ENCODE data around the gene CLDN6. TPM values are rescaled to one million over a fixed set of nuclear protein-coding genes. Genes with fewer than 3 reads are reported as not detected.

CLDN6 gene
- total RNA-seq, 1 experiment from 2014 or later = 743 TPM

- H3K4me1 Mint-ChIP-seq = peaks cover 21 to 23% of the 10 kb centered on the region in 2 experiments
- Histone ChIP-seq H3K79me1 (ENCODE audit: insufficient read depth, low read depth, low read length, poor library complexity, severe bottlenecking) (no peaks in the 10 kb centered on the region), H3K4me2 (ENCODE audit: insufficient read depth, insufficient read length, low read length) (no peak overlapping the region), H3K4me1 (ENCODE audit: insufficient read depth, low read length) (no peaks in the 10 kb centered on the region; the same call in 1 of the 2 replicates), H3K9me3 (ENCODE audit: control insufficient read depth, low read depth, low read length) (no peaks in the 10 kb centered on the region), H3K79me2 (ENCODE audit: insufficient read depth, low read length) (no peaks in the 10 kb centered on the region), H2BK120ac (ENCODE audit: low read depth, low read length, poor library complexity, severe bottlenecking) (no peak overlapping the region), H2BK5ac (ENCODE audit: insufficient read length, low read length) (no peak overlapping the region), H3K14ac (ENCODE audit: insufficient read depth, low read length) (no peak overlapping the region), H3K9ac (ENCODE audit: extremely low read depth, insufficient read length, low read length) (no peak overlapping the region), H2BK12ac (ENCODE audit: insufficient read length, low read depth, low read length) (no peak overlapping the region), H3K18ac (ENCODE audit: insufficient read length, low read depth, low read length) (no peak overlapping the region), H3K27ac (ENCODE audit: insufficient read length, low read depth, low read length) (no peak overlapping the region), H4K8ac (replicated peaks; ENCODE audit: insufficient read length, low read depth, low read length) (no peak overlapping the region), H4K20me1 (ENCODE audit: control insufficient read depth, insufficient read depth, insufficient read length) (no peaks in the 10 kb centered on the region), H3K4ac (ENCODE audit: low read depth, low read length) (no peak overlapping the region), H2AFZ (ENCODE audit: low read length) (no peak overlapping the region), H3K56ac (ENCODE audit: insufficient read length, low read depth, low read length) (no peak overlapping the region), H2AK5ac (ENCODE audit: insufficient read length, low read length) (no peak overlapping the region), H3K23me2 (ENCODE audit: insufficient read length, low read depth, low read length, poor library complexity, severe bottlenecking) (no peaks in the 10 kb centered on the region), H3K23ac (ENCODE audit: insufficient read length, low read depth, low read length) (no peak overlapping the region), H2BK20ac (ENCODE audit: low read depth, low read length, poor library complexity, severe bottlenecking) (no peak overlapping the region), H4K5ac (ENCODE audit: insufficient read length, low read depth, low read length) (no peak overlapping the region), H3K27me3 (ENCODE audit: insufficient read depth, low read length) (no peaks in the 10 kb centered on the region), H2BK15ac (ENCODE audit: low read depth, low read length) (no peak overlapping the region), H3T11ph (ENCODE audit: low read length) (no peak overlapping the region), H4K91ac (ENCODE audit: insufficient read length, low read depth, low read length) (no peak overlapping the region)
- peak overlapping the region; percentile 20 to 24; a peak in 1 of 5 replicates for H3K4me3 Mint-ChIP-seq
- no peaks in the 10 kb centered on the region for H3K36me3 Mint-ChIP-seq (ENCODE audit: insufficient read depth in 1 of 3, low read depth in 3 of 3)
- H3K27me3 Mint-ChIP-seq (ENCODE audit: low read depth) = peaks cover 11% of the 10 kb centered on the region
- TF ChIP-seq CTCF (conservative IDR thresholded peaks at IDR 0.05) = no peak
- DNase-seq = no peak
- peak overlapping the region in 1 of 3 experiments; percentile 90; a peak in 1 of 7 replicates for H3K27ac Mint-ChIP-seq
- no CpG with 5 or more reads among the region's 26 CpGs for WGBS (ENCODE audit: extremely low coverage, insufficient read length, low lambda C conversion rate)
- H3K9me3 Mint-ChIP-seq = no peaks in the 10 kb centered on the region; a peak in 1 of 5 replicates
Measured at GRCh38 chr16:3065742-3066439, 47.9 kb upstream of the CLDN6 start.

Measured in H9 (cell line).